H1 (cell line): ENCODE measurements around the gene CAPN14. TPM values are rescaled to one million over a fixed set of nuclear protein-coding genes. Genes with fewer than 3 reads are reported as not detected.

Experiments
- CTCF ChIA-PET: fragments of 300-600 bp; sonication (Branson Sonifier 250); formaldehyde crosslinking; loops from one replicate; lab custom pipeline; 2021; ENCODE audit not compliant: partially characterized antibody; lab: Charles Lee
- POLR2A ChIA-PET: fragments of 300-600 bp; sonication (Branson Sonifier 250); formaldehyde crosslinking; loops from one replicate; lab custom pipeline; 2021; ENCODE audit warnings: inconsistent platforms; ENCODE audit not compliant: partially characterized antibody; lab: Charles Lee
- DNase-seq, 2 experiments: peaks; one replicate each; pipeline versions ENCODE4 v3.0.0 to v3.0.0-alpha.2; 2010 to 2022; ENCODE audit warnings: low spot score in 2 of 2, low read depth in 1 of 2, mixed read lengths in 1 of 2
- FAIRE-seq: peaks from 2 replicates; lab custom pipeline; 2011; peaks lifted over from hg19 to GRCh38; lab: Jason Lieb, UNC
- H2AFZ ChIP-seq: 2 replicates; pipeline ENCODE4 v1.8.1; 2012; ENCODE audit warnings: low read length, inconsistent platforms
- H2AK5ac ChIP-seq: 2 replicates; pipeline ENCODE4 v1.6.1; 2013; ENCODE audit warnings: low read depth, low read length
- H2BK120ac ChIP-seq: replicated peaks from 2 replicates; pipeline ENCODE3; 2013; ENCODE audit warnings: low read depth, low read length, inconsistent platforms
- H2BK12ac ChIP-seq: 2 replicates; pipeline ENCODE4 v1.6.1; 2013; ENCODE audit warnings: low read depth, low read length
- H2BK15ac ChIP-seq: 2 replicates; pipeline ENCODE4 v1.6.1; 2013; ENCODE audit warnings: low read length
- H2BK20ac ChIP-seq: 2 replicates; pipeline ENCODE4 v1.6.1; 2013; ENCODE audit warnings: low read length
- H2BK5ac ChIP-seq: 2 replicates; pipeline ENCODE4 v1.6.1; 2013; ENCODE audit warnings: low read depth, low read length
- H3K14ac ChIP-seq: 2 replicates; pipeline ENCODE4 v1.6.1; 2013; ENCODE audit warnings: inconsistent platforms; ENCODE audit not compliant: insufficient read length
- H3K18ac ChIP-seq: 2 replicates; pipeline ENCODE4 v1.6.1; 2013; ENCODE audit warnings: low read length; ENCODE audit errors: extremely low read depth
- H3K23ac ChIP-seq: 2 replicates; pipeline ENCODE4 v1.6.1; 2013; ENCODE audit warnings: inconsistent platforms; ENCODE audit not compliant: insufficient read length
- H3K23me2 ChIP-seq: 2 replicates; pipeline ENCODE4 v1.6.1; 2013; ENCODE audit warnings: low read depth, low read length
- H3K27ac ChIP-seq: 2 replicates; pipeline ENCODE4 v1.6.1; 2011; ENCODE audit warnings: low read depth, low read length, inconsistent platforms
- H3K27me3 ChIP-seq, 4 experiments: replicated peaks in 1 of 4; 1 replicate in 1 of 4; 2 replicates in 3 of 4; pipeline versions ENCODE4 v1.6.1 to v1.8.1; 2011 to 2013; ENCODE audit warnings: low read length in 3 of 4, mild to moderate bottlenecking in 3 of 4, inconsistent platforms in 2 of 4, mixed read lengths in 2 of 4, moderate library complexity in 1 of 4; ENCODE audit not compliant: control insufficient read depth in 3 of 4, insufficient read depth in 3 of 4; ENCODE audit errors: extremely low read depth in 1 of 4
- H3K36me3 ChIP-seq, 4 experiments: 2 replicates each; pipeline versions ENCODE4 v1.6.1 to v1.8.1; 2011 to 2013; ENCODE audit warnings: mild to moderate bottlenecking in 4 of 4, low read length in 3 of 4, moderate library complexity in 2 of 4, control low read depth in 1 of 4, inconsistent platforms in 1 of 4; ENCODE audit not compliant: insufficient read depth in 4 of 4, control insufficient read depth in 2 of 4
- H3K4ac ChIP-seq: replicated peaks from 2 replicates; pipeline ENCODE3; 2013; ENCODE audit warnings: low read length, low read depth, mixed read lengths, inconsistent platforms; ENCODE audit not compliant: insufficient read length
- H3K4me1 ChIP-seq, 4 experiments: replicated peaks in 1 of 4; 1 replicate in 1 of 4; 2 replicates in 3 of 4; pipeline versions ENCODE4 v1.6.1 to v1.8.1; 2011 to 2013; ENCODE audit warnings: low read length in 3 of 4, inconsistent platforms in 2 of 4, mixed read lengths in 1 of 4; ENCODE audit not compliant: insufficient read depth in 4 of 4, control insufficient read depth in 3 of 4
- H3K4me2 ChIP-seq, 2 experiments: 2 replicates each; pipeline versions ENCODE4 v1.6.1 to v1.8.1; 2011 to 2013; ENCODE audit warnings: low read depth in 2 of 2, low read length in 2 of 2, control low read depth in 1 of 2, inconsistent platforms in 1 of 2, mild to moderate bottlenecking in 1 of 2; ENCODE audit not compliant: insufficient read depth in 1 of 2
- H3K4me3 ChIP-seq, 4 experiments: fragments of 200-600, 300-600 bp in 1 of 4; sonication (generic), shearing (Covaris generic), sonication (Bioruptor Twin) in 1 of 4; 2 replicates each; pipeline versions ENCODE4 v1.5.1 to v1.8.1; 2011 to 2016; ENCODE audit warnings: low read length in 4 of 4, low read depth in 3 of 4, control low read depth in 2 of 4, inconsistent platforms in 2 of 4, mild to moderate bottlenecking in 2 of 4, mixed read lengths in 1 of 4, moderate library complexity in 1 of 4; ENCODE audit not compliant: insufficient read depth in 2 of 4; ENCODE audit errors: extremely low read depth in 1 of 4
- H3K56ac ChIP-seq: replicated peaks from 2 replicates; pipeline ENCODE3; 2013; ENCODE audit warnings: low read depth, mild to moderate bottlenecking, mixed read lengths, low read length, inconsistent platforms; ENCODE audit not compliant: insufficient read length
- H3K79me1 ChIP-seq: 2 replicates; pipeline ENCODE4 v1.6.1; 2013; ENCODE audit warnings: low read depth, low read length, control low read depth
- H3K79me2 ChIP-seq, 2 experiments: 2 replicates each; pipeline versions ENCODE4 v1.6.1 to v1.8.1; 2012 to 2013; ENCODE audit warnings: low read length in 2 of 2, mild to moderate bottlenecking in 2 of 2, inconsistent platforms in 1 of 2; ENCODE audit not compliant: insufficient read depth in 2 of 2, control insufficient read depth in 1 of 2
- H3K9ac ChIP-seq, 4 experiments: replicated peaks in 1 of 4; 1 replicate in 1 of 4; 2 replicates in 3 of 4; pipeline versions ENCODE4 v1.6.1 to v1.8.1; 2011 to 2013; ENCODE audit warnings: low read depth in 3 of 4, low read length in 3 of 4, control low read depth in 2 of 4, mild to moderate bottlenecking in 2 of 4, moderate library complexity in 2 of 4, inconsistent platforms in 1 of 4; ENCODE audit errors: extremely low read depth in 1 of 4
- H3K9me3 ChIP-seq, 2 experiments: 2 replicates each; pipeline versions ENCODE4 v1.6.1 to v1.8.1; 2012 to 2013; ENCODE audit warnings: mild to moderate bottlenecking in 2 of 2, moderate library complexity in 2 of 2, control low read depth in 1 of 2, inconsistent platforms in 1 of 2, low read depth in 1 of 2, low read length in 1 of 2, mixed read lengths in 1 of 2; ENCODE audit not compliant: insufficient read depth in 2 of 2
- H4K20me1 ChIP-seq, 2 experiments: replicated peaks in 1 of 2; 2 replicates each; pipeline versions ENCODE3 to v1.8.1; 2011 to 2013; ENCODE audit warnings: inconsistent platforms in 2 of 2, low read length in 2 of 2, mild to moderate bottlenecking in 1 of 2; ENCODE audit not compliant: insufficient read depth in 2 of 2, control insufficient read depth in 1 of 2
- H4K5ac ChIP-seq: 2 replicates; pipeline ENCODE4 v1.6.1; 2013; ENCODE audit warnings: low read length, low read depth, mixed read lengths, inconsistent platforms; ENCODE audit not compliant: insufficient read length
- H4K8ac ChIP-seq: 2 replicates; pipeline ENCODE4 v1.8.0; 2013; ENCODE audit warnings: mild to moderate bottlenecking, moderate library complexity, low read length, inconsistent platforms; ENCODE audit not compliant: insufficient read depth; ENCODE audit errors: extremely low read depth
- H4K91ac ChIP-seq: replicated peaks from 2 replicates; pipeline ENCODE3; 2013; ENCODE audit warnings: low read length, mixed read lengths, inconsistent platforms; ENCODE audit not compliant: insufficient read length
- E2F6 ChIP-seq: IDR thresholded peaks from 2 replicates; pipeline ENCODE4 v1.6.1; 2012; ENCODE audit warnings: inconsistent platforms
- NRF1 ChIP-seq: IDR thresholded peaks from 2 replicates; pipeline ENCODE4 v1.6.1; 2011; ENCODE audit warnings: mild to moderate bottlenecking, low read depth, low read length, improper control_type of control experiment
- TAF1 ChIP-seq: IDR thresholded peaks from 2 replicates; pipeline ENCODE4 v1.6.1; 2011; ENCODE audit warnings: mild to moderate bottlenecking, low read depth, low read length
- ZNF274 ChIP-seq: IDR thresholded peaks from 2 replicates; pipeline ENCODE4 v1.7.0; 2012; ENCODE audit warnings: low read length, borderline replicate concordance; ENCODE audit errors: extremely low read depth
- WGBS, 2 experiments: shearing (Covaris generic) in 1 of 2; methylation state at CpG; one replicate each; pipeline versions ENCODE4 v1.1.6 to v1.1.7; 2013 to 2015; ENCODE audit warnings: low lambda C conversion rate in 2 of 2, mixed read lengths in 2 of 2, inconsistent platforms in 1 of 2, low coverage in 1 of 2, missing lambda C conversion rate in 1 of 2; ENCODE audit not compliant: insufficient replicate concordance in 2 of 2, insufficient coverage in 1 of 2, insufficient read length in 1 of 2; ENCODE audit errors: extremely low coverage in 1 of 2, missing lambda C conversion rate in 1 of 2; 5-methylcytosine and 5-hydroxymethylcytosine counted together
- polyA plus RNA-seq, 7 experiments: library from polyadenylated mRNA; depleted of rRNA in 3 of 7; stranded (reverse) in 5 of 7; unstranded in 2 of 7; fragments of >200 nt in 5 of 7; fragments of 200-250 nt in 2 of 7; gene quantifications; 1 replicate in 5 of 7; 2 replicates in 1 of 7; 4 replicates in 1 of 7; pipeline versions ENCODE4 v1.2.1 to v1.2.3, GENCODE V29; 2011 to 2013; ENCODE audit warnings: missing spikeins in 2 of 7, mixed read lengths in 2 of 7
- total RNA-seq: library from RNA; stranded (reverse); fragmentation: NEBNext Ultra II Directional; extraction: Animal tissue kit (Norgen Biotek cat#: 25700); gene quantifications from 2 replicates; pipeline ENCODE4 v1.2.1, GENCODE V29; 2021

Gene CAPN14
- total and polyA plus RNA-seq, 2 of the 8 experiments (the other 6 are each of a cell fraction or from before 2014, with no cell fraction given) = 0.07 TPM; not detected in 1

DNA sequence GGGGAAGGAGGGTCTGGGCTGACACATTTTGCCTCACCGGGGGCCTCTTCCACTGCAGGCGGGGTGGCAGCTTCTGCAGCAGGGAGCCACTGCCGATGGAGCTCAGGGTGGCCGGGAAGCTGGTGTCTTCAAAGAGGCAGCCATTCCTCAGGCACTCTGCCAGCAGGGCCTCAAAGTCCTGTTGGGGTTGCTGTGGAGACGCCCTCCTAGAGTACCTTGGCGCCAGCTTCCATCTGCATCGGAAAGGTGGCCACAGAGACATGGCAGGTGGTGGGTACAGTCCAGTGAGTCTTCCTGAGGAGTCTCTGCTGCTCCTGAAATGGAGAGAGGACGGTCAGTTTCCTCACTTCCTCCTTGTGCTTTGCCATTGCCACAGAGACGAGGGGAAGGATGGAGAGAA is 12.1 kb downstream of the CAPN14 start:
- H3K18ac ChIP-seq = no peak overlapping the region
- H4K20me1 ChIP-seq = peaks cover 0 to 2% of the 10 kb centered on the region in 2 experiments
- no peaks in the 10 kb centered on the region for H3K27me3 ChIP-seq
- WGBS, 2 experiments = 96% methylated on average over 9 of the region's 9 CpGs; no CpG with 5 or more reads in 1 of the 2 experiments
- ChIA-PET CTCF (interaction anchor here (0.9 to 1.6 kb wide), 2 partner anchors 12 to 128 kb away, joined by 4 read pairs; no protein-coding TSS in a partner anchor), POLR2A (no interaction called here)
- no peaks in the 10 kb centered on the region for H3K9me3 ChIP-seq
- no peaks in the 10 kb centered on the region for H3K79me2 ChIP-seq
- no peak overlapping the region for H3K4ac ChIP-seq
- peak in 1 of 2 experiments; percentile 28 for DNase-seq
- H4K8ac ChIP-seq = no peak overlapping the region
- no peaks in the 10 kb centered on the region for H3K79me1 ChIP-seq
- H3K14ac ChIP-seq = no peak overlapping the region
- H3K4me3 ChIP-seq = no peak overlapping the region
- no peak overlapping the region for H3K4me2 ChIP-seq
- no peak overlapping the region for H4K91ac ChIP-seq
- no peak overlapping the region for H2AK5ac ChIP-seq
- no peak overlapping the region for H3K27ac ChIP-seq
- no peaks in the 10 kb centered on the region for H3K36me3 ChIP-seq
- no peak overlapping the region for H2BK120ac ChIP-seq
- H3K9ac ChIP-seq = no peak overlapping the region
- peaks cover 2% of the 10 kb centered on the region; the same call in 1 of the 2 replicates for H3K23me2 ChIP-seq
- H2BK12ac ChIP-seq = no peak overlapping the region
- no peak for TF ChIP-seq NRF1
- no peak for TF ChIP-seq E2F6
- TF ChIP-seq TAF1 = no peak
- no peak for TF ChIP-seq ZNF274
- H2BK5ac ChIP-seq = no peak overlapping the region
- no peak overlapping the region for H2AFZ ChIP-seq
- H4K5ac ChIP-seq = no peak overlapping the region
- H3K4me1 ChIP-seq = no peaks in the 10 kb centered on the region
- FAIRE-seq = no peak
- no peak overlapping the region for H2BK15ac ChIP-seq
- no peak overlapping the region for H2BK20ac ChIP-seq
- no peak overlapping the region for H3K23ac ChIP-seq
- no peak overlapping the region for H3K56ac ChIP-seq
